ENCODE results near the gene GPR141.

- TF ChIP-seq MAX (IDR thresholded peaks at IDR 0.05): no peak
- no peak for TF ChIP-seq EP300 (IDR thresholded peaks at IDR 0.05; ENCODE audit: borderline replicate concordance)
- TF ChIP-seq CREB1 (IDR thresholded peaks at IDR 0.05; ENCODE audit: low read depth): no peak
- TF ChIP-seq REST (IDR thresholded peaks at IDR 0.05; ENCODE audit: low read depth): no peak
- TF ChIP-seq TEAD4 (IDR thresholded peaks at IDR 0.05): no peak
- TF ChIP-seq CEBPB (IDR thresholded peaks at IDR 0.05): no peak
These were observed 49.3 kb downstream of the GPR141 start for GRCh38 chr7:37732888-37733287.
